HG03521 (cell line): ENCODE results near the gene DCST1.

Experiments
- ATAC-seq: cut with Tn5 transposase; IDR thresholded peaks from one replicate; pipeline ENCODE4 v1.9.1; 2021; ENCODE audit warnings: mild to moderate bottlenecking, moderate library complexity; ENCODE audit not compliant: unreplicated experiment

The DCST1 gene

DNA sequence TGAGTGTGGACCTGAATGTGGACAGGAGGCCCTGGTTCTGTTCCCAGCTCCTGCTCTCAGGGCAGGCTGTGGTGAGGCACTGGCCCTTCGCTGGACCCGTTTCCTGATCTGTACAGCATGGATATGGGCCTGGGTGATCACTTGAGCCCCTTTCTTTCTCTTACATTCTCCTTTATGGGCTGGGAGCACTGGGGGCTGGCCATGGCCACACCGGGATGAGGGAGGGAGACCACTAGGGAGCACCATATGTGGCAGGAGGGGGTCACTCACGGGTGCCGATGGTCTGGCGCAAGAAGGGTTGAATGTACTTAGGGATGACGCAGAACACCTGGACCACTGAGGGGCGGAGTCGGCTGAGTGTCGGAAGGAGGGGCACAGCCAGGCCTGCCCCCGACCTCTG, 2.7 kb upstream of the DCST1 start:
- ATAC-seq: no peak

DNA sequence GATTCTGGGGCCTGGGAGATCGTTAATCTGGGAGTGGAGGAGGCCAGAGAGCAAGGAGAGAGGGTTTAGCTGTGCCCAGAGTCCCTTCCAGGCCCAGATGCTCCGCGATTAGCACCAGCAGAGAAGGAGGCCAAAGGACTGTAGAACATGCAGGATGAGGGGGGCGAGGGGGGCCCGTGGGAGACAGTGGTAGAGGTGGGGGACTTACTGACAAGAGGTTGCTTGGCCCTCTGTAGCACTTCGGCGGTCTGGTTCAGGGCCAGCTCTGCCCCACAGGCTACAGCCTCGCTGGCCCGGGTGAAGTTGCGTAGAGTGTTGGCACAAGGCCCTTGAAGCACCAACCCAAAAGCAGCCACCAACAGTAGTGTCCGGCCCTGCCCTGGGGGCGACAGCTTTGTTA, 738 bp upstream of the DCST1 start:
- no peak for ATAC-seq

DNA sequence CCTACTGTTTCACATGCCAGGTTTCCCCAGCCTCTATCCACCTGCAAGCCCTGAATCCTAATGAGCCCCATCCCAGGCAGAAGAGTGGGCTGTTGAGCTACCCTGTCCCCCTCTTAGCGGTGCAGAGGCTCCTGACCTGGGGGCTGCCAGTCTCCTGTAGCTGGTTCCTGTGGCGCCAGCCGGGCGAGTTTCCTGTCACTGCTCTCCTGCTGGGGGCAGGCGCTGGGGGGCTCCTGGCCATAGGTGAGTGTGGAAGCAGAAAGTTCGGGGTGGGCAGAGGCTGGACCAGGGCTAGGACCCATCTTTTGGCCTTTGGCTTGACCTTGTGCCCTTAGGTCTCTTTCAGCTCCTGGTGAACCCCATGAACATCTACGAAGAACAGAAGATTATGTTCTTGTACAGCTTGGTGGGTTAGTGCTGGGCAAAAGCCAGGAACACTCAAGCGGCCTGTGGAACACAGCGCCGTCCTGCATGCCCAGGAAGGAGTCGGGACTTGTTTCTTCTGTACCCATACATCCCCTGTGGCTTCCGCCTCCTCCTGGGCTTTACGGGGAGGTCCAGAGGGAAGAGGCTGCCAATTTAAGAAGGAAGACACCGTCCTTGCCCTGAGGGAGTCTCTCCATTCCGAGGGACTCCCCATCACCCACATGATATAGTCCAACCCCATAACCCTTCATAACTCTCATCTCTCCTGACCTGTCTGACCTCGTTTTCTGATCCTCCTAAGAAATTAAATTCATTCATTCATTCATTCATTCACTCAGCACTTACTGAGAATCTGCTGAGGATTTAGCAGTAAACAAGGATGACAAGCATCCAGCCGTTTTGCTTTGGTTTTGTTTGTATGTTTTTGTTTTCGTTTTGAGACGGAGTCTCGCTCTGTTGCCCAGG, 939 bp downstream of the DCST1 start:
- no peak for ATAC-seq

DNA sequence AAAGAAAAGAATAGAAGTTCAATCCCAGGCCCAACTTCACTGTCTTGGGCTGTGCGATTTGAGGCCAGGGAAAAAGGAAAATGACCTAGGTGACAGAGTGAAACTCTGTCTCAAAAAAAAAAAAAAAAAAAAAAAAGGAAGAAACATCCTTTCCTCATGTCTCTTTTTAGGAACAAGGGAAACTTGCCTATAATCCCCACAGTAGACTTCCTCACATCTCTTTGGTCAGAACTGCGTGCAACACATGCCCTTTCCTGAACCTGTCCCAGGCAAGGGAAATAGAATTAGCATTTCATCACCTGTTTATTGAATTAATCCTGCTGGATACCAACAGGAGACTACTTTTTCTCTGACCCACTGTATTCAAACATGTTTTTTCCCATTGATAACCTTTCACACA, 2.3 kb downstream of the DCST1 start:
- ATAC-seq: no peak

DNA sequence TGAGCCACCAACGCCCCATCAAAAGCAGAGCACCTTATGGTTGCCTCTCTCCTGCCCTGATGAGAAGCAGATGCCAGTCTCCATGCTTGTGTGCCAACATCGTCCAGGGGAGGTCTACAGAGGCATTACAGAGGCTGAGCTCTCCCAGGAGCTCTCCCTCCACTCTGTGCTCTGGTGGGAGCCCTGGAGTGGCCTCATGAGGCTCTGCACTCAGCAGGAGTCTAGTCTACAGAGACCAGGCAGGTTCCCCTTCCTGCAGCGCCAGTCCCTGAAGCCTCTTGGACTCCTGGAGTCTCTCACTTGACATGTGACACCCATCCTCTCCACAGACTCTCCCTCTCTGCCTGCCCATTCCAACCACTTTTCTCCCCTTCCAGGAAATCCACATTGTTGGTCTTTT, 3.4 kb downstream of the DCST1 start:
- no peak for ATAC-seq

DNA sequence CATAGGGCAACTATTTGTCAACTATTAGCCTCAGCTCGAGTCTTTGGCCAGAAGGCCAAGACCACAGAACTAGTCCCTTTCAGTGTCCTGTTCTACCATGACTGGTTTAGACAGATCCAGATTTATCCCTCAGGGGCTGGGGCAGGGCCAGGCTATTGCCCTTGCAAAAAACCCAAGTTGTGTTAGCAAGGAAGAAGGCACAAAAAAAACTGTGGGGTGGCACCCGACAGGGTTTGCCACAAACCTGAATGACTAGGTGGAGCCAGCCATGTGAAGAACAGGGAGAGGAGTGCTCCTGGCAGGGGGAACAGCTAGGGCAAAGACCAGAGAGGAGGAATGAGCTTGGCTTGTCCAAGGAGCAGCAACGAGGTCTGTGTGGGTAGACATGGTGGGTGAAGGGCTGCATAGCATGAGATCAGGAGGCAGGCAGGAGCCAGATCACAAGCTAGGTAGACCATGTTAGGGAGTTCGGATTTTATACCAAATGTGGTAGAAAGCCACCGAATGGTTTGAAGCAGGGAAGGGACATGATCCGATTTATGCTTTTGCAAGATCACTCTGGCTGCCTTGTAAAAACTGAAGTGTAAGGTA, 4.3 kb downstream of the DCST1 start:
- no peak for ATAC-seq

DNA sequence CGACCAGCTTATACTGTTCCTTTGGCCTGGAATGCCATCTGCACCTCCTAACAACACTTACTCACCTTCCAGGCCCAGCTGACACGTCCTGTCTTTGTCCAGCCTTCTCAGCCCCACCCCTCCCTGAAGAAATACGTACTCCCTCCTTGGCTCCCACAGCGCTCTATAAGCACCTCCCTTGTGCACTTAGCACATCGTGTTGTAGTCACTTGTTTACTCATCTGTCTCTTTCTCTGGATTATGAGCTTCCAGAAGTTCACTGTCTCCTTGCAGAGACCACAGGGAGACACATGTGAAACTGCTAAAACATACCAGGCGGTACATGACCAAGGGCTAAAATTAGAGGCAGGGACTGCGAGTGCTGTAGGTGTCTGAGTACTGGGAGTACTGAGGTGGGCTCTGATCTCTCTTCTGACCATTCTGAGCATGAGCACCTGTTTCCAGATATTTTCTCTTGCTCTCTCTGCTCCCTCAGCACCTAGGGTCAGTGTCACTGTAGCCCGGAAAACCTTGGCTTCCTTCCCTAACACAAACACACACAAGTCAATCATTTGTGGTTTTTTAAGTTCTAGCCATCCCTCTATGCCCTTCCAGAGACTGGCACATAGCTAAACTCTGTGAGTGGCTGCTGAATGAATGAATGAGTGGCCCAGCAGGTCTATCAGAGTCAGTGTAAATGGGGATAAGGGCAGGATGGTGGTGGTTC, 5.1 kb downstream of the DCST1 start:
- no peak for ATAC-seq

DNA sequence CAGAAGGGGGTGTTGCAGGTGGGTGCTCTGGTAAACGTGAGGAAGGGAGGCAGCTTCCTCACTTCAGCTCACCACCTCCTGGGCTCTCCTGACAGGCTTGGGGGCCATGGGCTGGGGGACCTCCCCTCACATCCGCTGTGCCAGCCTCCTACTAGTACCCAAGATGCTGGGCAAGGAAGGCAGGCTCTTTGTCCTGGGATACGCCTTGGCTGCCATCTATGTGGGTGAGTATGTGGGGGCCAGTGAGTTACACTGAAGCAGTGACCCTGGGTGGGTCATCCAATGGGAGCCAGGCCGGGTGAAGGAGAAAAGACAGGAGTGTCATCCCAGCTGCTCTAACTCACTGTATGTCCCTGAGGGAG, 5.7 kb downstream of the DCST1 start:
- ATAC-seq: no peak

DNA sequence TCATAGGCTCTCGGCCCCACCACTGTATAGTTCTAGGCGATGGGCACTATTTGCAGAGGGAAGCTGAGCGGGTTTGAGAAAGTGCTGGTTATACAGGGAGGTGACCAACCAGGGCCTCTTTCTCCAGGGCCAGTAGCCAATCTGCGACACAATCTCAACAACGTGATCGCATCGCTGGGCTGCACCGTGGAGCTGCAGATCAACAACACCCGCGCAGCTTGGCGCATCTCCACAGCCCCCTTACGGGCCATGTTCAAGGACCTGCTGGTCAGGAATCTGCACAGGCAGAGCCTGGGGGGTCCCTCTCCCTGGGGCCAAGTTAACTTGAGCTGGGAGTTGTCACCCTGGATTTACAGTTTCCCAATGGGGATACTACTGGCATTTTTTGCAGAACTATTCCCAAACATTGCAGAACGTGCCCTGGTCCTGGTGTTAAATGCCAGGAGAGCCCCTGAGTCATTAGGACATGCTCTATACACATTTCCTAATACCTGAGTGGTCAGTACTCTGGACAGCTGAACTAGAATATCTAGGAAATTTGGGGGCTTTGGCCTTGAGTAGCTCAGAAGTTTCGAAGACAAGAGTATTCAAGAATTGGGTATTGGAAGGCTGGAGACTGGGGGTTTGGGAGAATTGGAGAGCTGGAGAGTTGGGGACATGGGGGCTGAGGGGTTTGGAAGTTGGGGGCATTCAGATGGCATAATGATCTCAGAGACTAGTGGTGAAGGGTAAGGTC, 6.9 kb downstream of the DCST1 start:
- ATAC-seq: no peak

DNA sequence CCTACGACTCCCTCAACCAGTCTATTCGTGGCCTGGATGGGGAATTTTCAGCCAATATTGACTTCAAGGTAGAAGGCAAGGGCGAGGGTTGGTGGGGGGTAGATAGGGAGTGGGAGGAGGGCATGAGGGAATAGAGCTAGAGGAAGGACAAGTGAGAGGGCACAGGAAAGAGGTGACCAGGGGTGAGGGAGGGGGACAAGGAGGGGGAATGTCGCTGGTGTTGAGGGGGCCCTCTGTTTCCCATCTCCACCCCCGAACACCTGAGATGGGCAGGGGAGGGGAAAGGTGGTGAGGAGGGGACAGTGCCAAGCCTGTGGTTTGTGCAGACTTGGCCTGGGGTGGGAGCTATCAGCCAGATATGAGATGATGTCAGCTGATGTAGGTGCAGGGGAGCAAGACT, 9.2 kb downstream of the DCST1 start:
- no peak for ATAC-seq

DNA sequence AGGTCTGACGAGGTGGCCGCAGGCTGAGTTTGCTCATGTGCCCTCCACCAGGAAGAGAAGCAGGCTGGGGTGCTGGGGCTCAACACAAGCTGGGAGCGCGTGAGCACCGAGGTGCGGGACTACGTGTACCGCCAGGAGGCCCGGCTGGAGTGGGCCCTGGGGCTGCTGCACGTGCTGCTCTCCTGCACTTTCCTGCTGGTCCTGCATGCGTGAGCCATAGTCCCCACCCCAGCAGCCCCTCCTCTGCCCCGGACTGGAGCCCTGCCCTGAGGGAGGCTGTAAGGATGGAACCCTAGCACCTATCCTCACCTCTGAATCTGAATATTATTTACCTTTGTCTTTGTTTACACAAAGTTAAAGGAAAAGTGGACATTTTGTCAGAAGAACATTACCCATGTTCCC, 9.7 kb downstream of the DCST1 start:
- no peak for ATAC-seq

DNA sequence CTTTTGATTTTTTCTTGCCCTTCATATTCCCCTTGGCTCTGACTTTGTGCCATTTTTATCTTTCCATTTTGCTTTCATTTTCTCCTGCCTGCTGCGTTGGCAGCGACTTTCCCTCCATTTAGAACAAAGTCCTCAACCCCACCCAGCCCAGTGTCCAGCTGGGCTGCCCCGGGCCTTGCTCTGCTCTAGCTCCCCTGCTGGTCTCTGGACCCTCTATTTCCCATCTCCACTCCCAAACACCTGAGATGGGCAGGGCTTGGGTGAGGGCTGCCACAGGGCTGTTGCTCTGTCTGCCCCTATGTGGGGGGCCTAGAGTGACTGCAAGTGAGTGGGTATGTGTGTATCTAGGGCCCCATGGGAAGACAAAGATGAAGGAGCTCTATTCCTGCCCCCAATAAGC, 10.2 kb downstream of the DCST1 start:
- no peak for ATAC-seq

DNA sequence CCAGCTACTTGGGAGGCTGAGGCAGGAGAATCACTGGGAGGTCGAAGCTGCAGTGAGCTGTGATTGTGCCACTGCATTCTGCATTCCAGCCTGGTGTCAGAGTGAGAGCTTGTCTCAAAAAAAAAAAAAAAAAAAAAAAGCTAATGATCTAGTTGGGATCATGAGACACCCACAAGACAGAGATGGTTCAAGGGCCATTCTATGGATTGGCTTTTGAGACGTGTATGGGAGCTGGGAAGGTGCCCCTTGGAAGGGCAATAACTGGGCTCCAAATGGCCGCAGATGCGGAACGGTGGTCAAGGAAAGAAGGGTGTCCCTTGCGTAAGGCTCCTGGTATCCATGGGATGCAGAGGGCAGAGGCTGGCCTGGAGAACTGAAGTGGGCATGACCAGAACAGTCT, 10.7 kb downstream of the DCST1 start:
- no peak for ATAC-seq

DNA sequence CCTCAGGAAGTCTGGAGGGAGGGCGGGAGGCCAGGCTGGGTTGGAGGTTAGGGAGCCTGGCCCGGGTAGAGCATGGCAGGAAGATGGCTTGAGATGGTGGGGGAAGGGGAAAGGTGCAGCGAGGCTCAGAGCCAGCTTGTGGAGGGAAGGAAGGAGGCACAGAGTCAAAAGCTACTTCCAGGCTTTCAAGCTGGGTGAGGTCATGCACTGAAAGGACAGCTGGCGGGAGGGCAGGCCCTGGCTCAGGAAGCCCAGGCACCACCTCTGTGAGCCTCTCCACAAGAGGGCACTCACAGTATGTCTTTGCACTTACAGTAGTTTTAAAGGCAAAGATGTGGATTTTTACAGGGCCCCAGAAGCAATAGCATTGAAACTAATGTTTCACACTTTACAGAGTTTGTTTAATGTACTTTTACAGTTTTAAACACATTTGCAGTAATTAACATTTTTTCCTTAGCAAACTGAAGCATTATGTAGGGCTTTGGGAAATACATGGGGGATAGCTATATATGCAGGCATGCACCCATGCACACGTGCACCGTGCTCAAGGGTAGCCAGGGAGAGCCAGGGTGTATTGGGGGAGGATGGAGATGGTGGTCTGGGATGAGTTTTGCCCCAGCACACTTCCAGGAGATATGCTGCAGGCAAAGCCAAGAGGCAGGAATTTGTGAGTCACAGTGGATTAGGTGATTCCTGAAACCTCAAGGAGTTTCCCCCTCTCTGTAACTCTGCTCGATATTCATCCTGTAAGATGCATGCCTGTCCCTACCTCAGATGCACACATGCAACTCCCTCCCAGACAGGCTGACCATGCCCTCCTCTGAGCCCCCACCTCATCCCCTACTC, 11.4 kb downstream of the DCST1 start:
- no peak for ATAC-seq

DNA sequence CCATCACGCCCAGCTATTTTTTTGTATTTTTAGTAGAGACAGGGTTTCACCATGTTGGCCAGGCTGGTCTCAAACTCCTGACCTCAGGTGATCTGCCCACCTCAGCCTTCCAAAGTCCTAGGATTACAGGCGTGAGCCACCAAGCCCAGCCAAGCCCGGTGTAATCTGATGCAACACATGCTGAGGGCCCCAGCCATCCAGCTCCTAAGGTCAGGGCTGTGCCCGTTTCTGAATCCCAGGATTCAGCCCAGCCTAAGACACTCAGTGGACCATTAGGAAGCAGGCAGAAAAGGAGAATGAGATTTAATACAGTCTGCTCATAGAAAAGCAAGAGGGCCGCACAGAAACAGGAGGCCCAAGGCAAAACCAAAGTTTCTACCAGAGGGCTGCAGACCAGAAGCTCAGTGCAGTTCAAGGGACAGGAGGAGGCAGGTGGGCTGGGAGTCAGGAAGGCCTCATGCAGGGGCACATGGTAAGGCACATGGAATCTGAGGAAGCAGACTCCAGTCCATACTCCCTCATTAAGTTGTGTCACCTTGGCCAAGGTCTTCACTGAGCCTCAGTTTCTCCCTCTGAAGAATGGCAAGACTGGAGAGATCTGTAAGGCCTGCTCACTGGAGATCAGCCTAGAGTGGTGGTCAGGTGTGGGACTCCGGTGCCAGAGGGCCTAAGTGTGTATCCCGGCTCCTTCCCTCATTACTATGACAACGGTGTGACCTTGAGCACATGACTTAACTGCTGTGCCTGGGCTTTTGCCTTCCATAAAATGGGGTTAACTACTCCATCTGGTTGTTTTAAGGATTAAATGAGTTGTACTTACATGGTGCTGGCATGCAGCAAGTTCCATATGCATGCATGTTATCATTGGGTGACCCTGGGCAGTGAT, 15.1 kb downstream of the DCST1 start:
- no peak for ATAC-seq

DNA sequence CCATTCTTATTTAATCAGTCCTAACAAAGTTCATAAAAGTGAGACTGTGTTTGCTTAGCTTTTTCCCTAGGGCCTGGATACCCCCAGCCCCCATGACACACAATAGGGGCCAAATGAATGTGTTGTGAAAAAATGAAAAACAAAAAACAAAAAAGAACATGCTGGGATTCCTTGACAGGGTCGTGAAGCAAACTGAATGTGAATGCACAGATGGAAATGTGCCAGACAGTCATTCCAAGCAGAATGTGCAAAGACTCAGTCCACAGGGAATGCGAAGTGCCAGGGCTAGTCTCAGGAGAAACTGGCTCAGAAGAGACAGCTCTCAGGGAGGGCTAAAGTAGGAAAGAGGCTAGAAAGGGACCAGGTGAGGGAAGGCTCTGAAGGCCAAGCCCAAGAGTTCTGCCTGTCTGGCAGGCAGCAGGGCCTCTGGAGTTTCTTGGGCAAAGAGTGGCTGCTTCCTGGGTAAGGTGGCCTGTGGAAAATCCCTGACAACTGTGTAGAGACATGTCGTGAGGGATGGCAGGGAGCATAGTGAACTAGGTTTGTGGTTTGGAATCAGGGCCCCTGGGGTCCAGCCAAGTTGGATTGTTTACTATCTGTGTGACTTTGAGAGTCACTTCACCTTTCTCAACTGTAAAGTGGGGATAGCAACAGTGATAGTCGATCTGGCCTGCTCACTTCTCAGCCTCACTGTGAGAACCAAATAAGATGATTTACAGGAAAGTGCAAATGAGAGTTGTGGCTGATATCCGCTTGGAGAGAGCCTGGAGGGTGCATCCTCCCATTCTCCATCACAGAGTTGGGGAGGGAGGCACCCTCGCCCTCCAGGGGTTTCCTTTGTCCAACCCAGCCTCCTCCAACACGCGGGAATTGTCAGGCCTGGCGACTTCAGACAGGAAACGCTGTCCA, 16.3 kb downstream of the DCST1 start:
- ATAC-seq: no peak

DNA sequence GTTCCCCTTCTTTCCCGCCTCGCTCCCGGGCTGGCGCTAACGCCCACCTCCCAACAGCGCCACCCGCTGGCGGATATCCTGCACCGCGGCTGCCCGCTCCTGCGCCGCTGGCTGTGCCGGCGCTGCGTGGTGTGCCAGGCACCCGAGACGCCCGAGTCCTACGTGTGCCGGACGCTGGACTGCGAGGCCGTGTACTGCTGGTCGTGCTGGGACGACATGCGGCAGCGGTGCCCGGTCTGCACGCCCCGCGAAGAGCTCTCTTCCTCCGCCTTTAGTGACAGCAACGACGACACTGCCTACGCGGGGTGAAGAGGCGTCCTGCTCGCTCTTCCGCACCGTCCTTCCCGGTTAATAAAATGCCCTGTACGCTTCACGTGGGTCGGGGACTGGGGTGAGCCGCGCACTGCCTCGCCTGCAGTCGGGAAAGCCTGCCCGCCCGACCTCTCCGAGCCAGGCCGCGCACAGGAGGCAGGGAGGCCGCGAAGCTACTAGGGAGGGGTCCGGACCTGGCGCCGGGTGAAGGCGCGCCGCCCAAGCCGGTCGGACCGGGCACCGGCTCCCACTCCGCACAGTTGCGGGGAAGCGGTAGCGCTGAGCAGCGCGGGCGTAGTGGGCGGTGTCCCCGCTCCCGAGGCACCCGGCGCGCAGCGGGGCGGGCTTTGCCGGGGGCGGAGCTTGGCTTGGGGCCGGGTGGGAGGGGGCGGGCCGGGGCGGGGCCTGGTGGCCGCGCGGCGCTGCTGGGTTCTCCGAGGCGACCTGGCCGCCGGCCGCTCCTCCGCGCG, 17.1 kb downstream of the DCST1 start, which contains the start of gene ADAM15:
ADAM15 (plus strand) TSS at position 757 of the 782 bp plus-strand sequence. CDS start 71 bp downstream, outside the sequence.
- ATAC-seq: peak; percentile 65
